ENCODE results near the gene CABP2. TPM values are rescaled to one million over a fixed set of nuclear protein-coding genes. Genes with fewer than 3 reads are reported as not detected.
"Not testable (repeated sequence)": the region's sequence is repeated elsewhere in the genome, so short reads cannot be mapped to it uniquely, and the experiment has no call there.

Gene CABP2
- total RNA-seq, 1 donor from 2014 or later = not detected

DNA sequence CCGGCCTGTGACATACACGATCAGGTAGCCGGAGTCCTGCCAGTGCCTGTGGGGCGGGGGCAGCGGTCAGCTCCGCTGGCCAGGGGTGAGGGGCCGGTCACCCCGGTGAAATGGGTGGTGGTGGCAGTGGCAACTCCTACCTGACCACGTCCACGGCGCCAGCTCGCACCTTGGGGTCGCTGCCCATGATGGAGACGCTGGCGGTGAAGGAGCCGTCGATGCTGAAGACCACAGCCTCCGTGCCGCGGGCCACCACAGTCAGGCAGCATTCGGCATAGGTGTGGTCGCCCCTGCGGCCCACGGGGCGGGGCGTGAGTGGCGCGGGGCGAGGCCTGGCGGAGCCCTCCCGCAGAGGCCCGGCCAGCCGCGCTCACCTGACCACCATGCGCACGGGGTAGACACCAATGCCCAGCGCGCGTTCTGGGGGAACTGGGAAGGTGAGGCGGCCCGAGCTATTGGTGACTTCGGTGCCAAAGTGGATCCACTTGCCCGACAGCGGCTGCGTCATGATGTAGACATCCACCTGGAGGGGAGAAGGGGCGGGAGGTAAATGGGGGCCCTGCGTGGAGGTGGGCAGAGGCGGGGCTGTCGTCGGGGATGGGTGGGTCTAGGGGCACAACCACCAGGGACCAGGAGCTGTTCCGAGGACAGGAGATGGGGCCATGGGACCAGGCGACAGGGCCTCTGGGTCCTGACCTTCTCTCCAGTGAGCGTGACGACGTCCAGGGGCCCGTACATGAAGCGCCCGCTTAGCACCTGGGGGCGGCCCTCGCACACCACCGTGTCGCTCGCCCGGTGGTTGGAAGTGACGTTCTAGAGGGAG lies 29.5 kb downstream of the CABP2 start:
- H3K36me3 Mint-ChIP-seq (ENCODE audit: low read depth) = peaks cover 29% of the 10 kb centered on the region
- DNase-seq (ENCODE audit: low spot score) = no peak
- no peak overlapping the region for H3K27ac Mint-ChIP-seq
- peaks cover 8% of the 10 kb centered on the region for H3K4me1 Mint-ChIP-seq (ENCODE audit: low read depth)
- intact Hi-C loops (cut with micrococcal nuclease) = no loop called here
- no peaks in the 10 kb centered on the region for H3K9me3 Mint-ChIP-seq
- no peaks in the 10 kb centered on the region for H3K27me3 Mint-ChIP-seq (ENCODE audit: insufficient read depth)
- no peak overlapping the region for H3K4me3 Mint-ChIP-seq

DNA sequence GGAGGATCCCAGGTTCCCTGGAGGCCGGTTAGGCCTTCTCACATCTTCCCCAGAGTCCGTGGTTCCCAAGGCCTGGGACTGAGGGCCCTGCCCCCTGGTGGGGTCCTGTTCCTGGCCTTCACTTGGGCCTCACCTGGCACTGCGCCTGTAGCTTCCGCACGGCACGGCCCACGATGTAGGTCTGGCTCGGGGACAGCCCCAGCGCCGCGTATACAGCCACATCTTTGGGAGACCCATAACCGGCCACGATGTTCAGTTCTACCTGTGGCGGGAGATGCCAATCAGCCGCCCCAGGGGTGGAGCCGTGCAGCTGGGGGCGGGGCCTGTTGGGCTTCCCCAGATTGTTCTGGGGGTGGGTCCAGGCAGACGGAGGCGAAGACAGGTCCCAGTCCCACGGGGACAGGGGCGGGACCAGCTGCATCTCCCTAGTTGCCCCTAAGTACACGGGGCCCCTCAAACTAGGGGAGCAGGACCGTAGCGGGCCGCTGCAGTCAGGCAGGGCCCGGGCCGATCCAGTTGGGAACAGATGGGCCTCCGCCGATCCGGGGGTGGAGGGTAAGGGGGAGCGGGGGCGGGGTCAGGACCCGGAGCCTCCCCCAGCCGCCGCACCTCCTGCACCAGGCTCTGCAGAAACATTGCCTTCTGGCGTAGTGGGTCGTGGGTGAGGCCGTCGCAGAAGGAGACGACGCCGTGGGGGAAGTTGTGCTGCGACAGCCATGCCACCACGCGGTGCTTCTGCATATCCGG lies 30.3 kb downstream of the CABP2 start:
- no peaks in the 10 kb centered on the region for H3K27me3 Mint-ChIP-seq (ENCODE audit: insufficient read depth)
- no peak overlapping the region for H3K27ac Mint-ChIP-seq
- H3K9me3 Mint-ChIP-seq = no peaks in the 10 kb centered on the region
- H3K4me1 Mint-ChIP-seq (ENCODE audit: low read depth) = peaks cover 16% of the 10 kb centered on the region
- H3K36me3 Mint-ChIP-seq (ENCODE audit: low read depth) = peaks cover 32% of the 10 kb centered on the region
- no peak for DNase-seq (ENCODE audit: low spot score)
- intact Hi-C loops (cut with micrococcal nuclease) = no loop called here
- no peak overlapping the region for H3K4me3 Mint-ChIP-seq

GRCh38 chr11:67492069-67492727 lies 31.0 kb downstream of the CABP2 start:
- no peak overlapping the region for H3K27ac Mint-ChIP-seq
- intact Hi-C loops (cut with micrococcal nuclease) = no loop called here

GRCh38 chr11:67491276-67492068 lies 31.8 kb downstream of the CABP2 start:
- no peak for DNase-seq (ENCODE audit: low spot score)
- H3K27ac Mint-ChIP-seq = peak overlapping the region; percentile 72
- H3K27me3 Mint-ChIP-seq (ENCODE audit: insufficient read depth) = no peaks in the 10 kb centered on the region
- H3K9me3 Mint-ChIP-seq = no peaks in the 10 kb centered on the region
- peaks cover 40% of the 10 kb centered on the region for H3K36me3 Mint-ChIP-seq (ENCODE audit: low read depth)
- intact Hi-C loops (cut with micrococcal nuclease) = no loop called here
- H3K4me1 Mint-ChIP-seq (ENCODE audit: low read depth) = peaks cover 31% of the 10 kb centered on the region
- no peak overlapping the region for H3K4me3 Mint-ChIP-seq

More at GRCh38 chr11:67492069-67492727, 31.0 kb downstream of the CABP2 start:
- no peaks in the 10 kb centered on the region for H3K9me3 Mint-ChIP-seq
- H3K4me3 Mint-ChIP-seq = no peak overlapping the region
- H3K4me1 Mint-ChIP-seq (ENCODE audit: low read depth) = peaks cover 24% of the 10 kb centered on the region
- no peaks in the 10 kb centered on the region for H3K27me3 Mint-ChIP-seq (ENCODE audit: insufficient read depth)
- DNase-seq (ENCODE audit: low spot score) = no peak
- H3K36me3 Mint-ChIP-seq (ENCODE audit: low read depth) = peaks cover 38% of the 10 kb centered on the region

DNA sequence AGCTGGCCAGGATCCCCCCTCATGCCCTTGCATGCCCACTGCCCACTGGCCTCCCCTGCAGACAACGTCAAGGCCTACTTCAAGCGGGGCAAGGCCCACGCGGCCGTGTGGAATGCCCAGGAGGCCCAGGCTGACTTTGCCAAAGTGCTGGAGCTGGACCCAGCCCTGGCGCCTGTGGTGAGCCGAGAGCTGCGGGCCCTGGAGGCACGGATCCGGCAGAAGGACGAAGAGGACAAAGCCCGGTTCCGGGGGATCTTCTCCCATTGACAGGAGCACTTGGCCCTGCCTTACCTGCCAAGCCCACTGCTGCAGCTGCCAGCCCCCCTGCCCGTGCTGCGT lies 32.5 kb downstream of the CABP2 start:
- Mint-ChIP-seq H3K36me3 (ENCODE audit: low read depth) (peaks cover 41% of the 10 kb centered on the region), H3K4me3 (no peak overlapping the region), H3K9me3 (no peaks in the 10 kb centered on the region), H3K4me1 (ENCODE audit: low read depth) (peaks cover 38% of the 10 kb centered on the region), H3K27ac (peak overlapping the region; percentile 72), H3K27me3 (ENCODE audit: insufficient read depth) (no peaks in the 10 kb centered on the region)
- intact Hi-C loops (cut with micrococcal nuclease) = no loop called here
- DNase-seq (ENCODE audit: low spot score) = no peak

DNA sequence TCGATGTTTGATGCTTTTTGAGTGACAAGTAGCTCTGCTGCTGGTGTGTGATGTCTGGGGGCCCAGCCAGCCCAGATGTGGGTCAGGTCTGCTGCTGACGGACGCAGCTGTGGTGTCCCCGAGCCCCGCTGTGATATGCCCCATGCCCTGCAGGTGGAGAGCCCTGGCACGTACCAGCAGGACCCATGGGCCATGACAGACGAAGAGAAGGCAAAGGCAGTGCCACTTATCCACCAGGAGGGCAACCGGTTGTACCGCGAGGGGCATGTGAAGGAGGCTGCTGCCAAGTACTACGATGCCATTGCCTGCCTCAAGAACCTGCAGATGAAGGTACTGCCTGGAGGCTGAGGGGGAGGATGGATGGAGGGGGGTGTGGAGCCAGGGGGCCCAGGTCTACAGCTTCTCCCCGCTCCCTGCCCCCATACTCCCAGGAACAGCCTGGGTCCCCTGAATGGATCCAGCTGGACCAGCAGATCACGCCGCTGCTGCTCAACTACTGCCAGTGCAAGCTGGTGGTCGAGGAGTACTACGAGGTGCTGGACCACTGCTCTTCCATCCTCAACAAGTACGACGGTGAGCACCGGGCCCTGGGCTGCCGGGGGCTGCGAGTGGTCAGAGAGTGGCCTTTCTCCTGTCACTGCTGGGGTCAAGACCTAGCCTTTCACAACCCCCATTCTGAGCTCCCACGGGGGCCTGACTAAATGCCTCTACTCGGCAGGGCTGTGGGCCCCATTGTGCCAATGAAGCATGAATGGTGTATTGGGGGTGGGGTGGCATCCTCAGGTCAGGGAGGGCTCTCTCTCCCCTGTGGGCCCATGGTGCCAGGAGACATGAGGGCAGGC lies 33.1 kb downstream of the CABP2 start:
- H3K36me3 Mint-ChIP-seq (ENCODE audit: low read depth) = peaks cover 39% of the 10 kb centered on the region
- H3K4me1 Mint-ChIP-seq (ENCODE audit: low read depth) = peaks cover 40% of the 10 kb centered on the region
- intact Hi-C loops (cut with micrococcal nuclease) = no loop called here
- H3K27ac Mint-ChIP-seq = peak overlapping the region; percentile 84
- DNase-seq (ENCODE audit: low spot score) = no peak
- H3K27me3 Mint-ChIP-seq (ENCODE audit: insufficient read depth) = no peaks in the 10 kb centered on the region
- peak overlapping the region; percentile 37 for H3K4me3 Mint-ChIP-seq
- no peaks in the 10 kb centered on the region for H3K9me3 Mint-ChIP-seq

DNA sequence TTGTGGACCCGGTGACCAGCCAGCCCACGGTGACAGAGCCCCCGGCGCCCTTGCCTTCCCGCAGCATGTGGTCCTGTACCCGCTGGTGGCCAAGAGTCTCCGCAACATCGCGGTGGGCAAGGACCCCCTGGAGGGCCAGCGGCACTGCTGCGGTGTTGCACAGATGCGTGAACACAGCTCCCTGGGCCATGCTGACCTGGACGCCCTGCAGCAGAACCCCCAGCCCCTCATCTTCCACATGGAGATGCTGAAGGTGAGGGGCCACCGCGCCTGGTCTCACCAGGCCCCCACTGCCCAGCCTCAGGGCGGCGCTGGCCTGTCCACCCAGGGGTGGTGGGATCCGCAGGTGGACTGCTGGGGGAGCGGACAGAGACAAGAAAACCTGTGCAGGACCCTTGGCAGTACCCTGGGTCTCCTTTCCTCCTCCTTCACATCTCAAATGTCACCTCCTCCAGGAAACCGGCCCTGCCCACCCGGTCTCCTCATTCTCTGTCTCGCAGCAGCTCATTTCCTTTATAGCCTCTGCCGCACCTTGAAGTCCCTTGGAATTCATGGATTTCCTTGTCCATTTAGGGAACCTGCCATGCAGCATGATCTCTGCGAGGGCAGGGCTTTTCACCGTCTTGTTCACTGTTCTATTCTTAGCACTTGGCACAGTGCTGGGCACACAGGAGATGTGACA lies 33.9 kb downstream of the CABP2 start:
- no peak for DNase-seq (ENCODE audit: low spot score)
- Mint-ChIP-seq H3K9me3 (no peaks in the 10 kb centered on the region), H3K4me1 (ENCODE audit: low read depth) (peaks cover 48% of the 10 kb centered on the region), H3K36me3 (ENCODE audit: low read depth) (peaks cover 44% of the 10 kb centered on the region), H3K27me3 (ENCODE audit: insufficient read depth) (no peaks in the 10 kb centered on the region), H3K27ac (peak overlapping the region; percentile 100), H3K4me3 (peak overlapping the region; percentile 37)
- intact Hi-C loops (cut with micrococcal nuclease) = no loop called here

DNA sequence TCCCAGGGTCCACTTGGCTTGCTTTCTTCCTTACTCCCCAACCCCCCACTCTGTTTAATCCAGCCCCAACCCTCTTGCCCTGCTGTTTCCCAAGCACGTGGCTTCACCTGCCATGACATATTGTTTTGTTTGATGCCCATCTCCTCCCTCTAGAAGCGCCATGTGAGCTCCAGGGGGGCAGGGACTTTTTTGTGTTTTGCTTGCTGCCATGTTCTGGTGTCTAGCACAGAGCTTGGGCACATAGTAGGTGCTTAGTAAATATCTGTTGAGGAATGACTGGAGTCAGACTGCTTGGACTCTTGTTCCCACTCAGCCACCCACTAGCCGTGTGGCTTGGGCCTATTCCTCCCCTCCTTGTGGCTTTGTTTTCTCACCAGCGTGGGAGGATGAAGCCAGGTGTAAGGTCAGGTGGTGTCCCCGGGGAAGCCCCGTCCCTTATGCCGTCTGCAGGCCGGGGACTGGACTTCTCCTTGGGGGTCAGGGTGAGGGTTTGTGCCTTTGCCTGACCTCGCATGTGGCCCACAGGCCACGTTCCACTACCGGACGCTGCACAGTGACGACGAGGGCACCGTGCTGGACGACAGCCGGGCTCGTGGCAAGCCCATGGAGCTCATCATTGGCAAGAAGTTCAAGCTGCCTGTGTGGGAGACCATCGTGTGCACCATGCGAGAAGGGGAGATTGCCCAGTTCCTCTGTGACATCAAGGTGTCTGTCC lies 36.6 kb downstream of the CABP2 start:
- Mint-ChIP-seq H3K36me3 (ENCODE audit: low read depth) (peaks cover 44% of the 10 kb centered on the region), H3K27ac (peak overlapping the region; percentile 100), H3K27me3 (ENCODE audit: insufficient read depth) (no peaks in the 10 kb centered on the region), H3K9me3 (no peaks in the 10 kb centered on the region), H3K4me3 (peak overlapping the region; percentile 82), H3K4me1 (ENCODE audit: low read depth) (peaks cover 70% of the 10 kb centered on the region)
- DNase-seq (ENCODE audit: low spot score) = peak; percentile 44
- intact Hi-C loops (cut with micrococcal nuclease) = loop anchor here (1.0 to 2.0 kb wide), 4 partner anchors 20 to 198 kb away; partner anchors contain the start of genes ANKRD13D and PTPRCAP

DNA sequence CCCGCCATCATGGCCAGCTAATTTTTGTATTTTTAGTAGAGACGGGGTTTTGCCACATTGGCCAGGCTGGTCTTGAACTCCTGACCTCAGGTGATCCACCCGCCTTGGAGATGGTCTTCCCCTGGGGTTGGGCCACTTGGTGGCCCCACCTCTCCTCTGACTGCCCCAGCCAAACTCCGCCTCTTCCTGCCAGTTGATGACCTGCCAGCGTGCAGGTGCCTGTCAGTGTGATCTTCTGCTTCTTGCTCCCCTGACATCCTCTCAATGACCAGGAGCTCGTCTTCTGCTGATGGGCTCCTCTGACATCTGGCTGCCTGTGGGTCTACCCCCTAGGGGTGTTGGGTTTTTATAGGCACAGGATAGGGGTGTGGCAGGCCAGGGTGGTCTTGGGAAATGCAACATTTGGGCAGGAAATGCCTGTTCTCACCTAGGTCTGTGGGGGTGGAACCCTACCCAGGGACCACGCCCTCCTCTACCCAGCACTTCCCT lies 37.3 kb downstream of the CABP2 start:
- peak overlapping the region; percentile 82 for H3K4me3 Mint-ChIP-seq
- intact Hi-C loops (cut with micrococcal nuclease) = loop anchor here (1.0 to 2.0 kb wide), 3 partner anchors 49 to 216 kb away; partner anchors contain the start of genes ANKRD13D and PTPRCAP
- DNase-seq (ENCODE audit: low spot score) = peak; percentile 48
- not testable (repeated sequence) for H3K9me3 Mint-ChIP-seq; H3K27me3 Mint-ChIP-seq (ENCODE audit: insufficient read depth)
- H3K27ac Mint-ChIP-seq = peak overlapping the region; percentile 100
- peaks cover 42% of the 10 kb centered on the region for H3K36me3 Mint-ChIP-seq (ENCODE audit: low read depth)
- H3K4me1 Mint-ChIP-seq (ENCODE audit: low read depth) = peaks cover 70% of the 10 kb centered on the region

DNA sequence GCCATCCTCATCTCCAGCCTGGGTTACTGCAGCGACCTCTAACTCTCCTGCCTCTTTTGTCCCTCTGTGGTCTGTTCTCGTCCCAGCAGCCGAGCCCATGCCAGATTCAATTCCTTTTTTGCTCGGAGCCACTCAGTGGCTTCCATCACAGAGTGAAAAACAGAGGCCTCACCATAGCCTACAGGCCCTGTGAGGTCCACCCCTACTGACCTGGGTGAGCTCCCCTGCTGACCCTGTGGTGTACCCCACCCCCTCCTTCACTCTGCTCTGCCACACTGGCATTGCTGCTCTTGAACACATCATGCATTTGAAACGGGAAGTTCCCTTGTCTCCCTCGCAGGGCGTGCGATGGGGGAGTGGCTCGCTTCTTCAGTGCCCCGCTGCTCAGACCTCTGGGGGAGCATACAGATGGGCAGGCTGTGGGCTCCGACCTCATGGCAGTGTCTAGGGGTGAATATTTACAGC lies 38.4 kb downstream of the CABP2 start:
- H3K36me3 Mint-ChIP-seq (ENCODE audit: low read depth) = peaks cover 39% of the 10 kb centered on the region
- peaks cover 1% of the 10 kb centered on the region for H3K27me3 Mint-ChIP-seq (ENCODE audit: insufficient read depth)
- H3K27ac Mint-ChIP-seq = peak overlapping the region; percentile 100
- H3K4me3 Mint-ChIP-seq = peak overlapping the region; percentile 94
- DNase-seq (ENCODE audit: low spot score) = peak; percentile 66
- peaks cover 69% of the 10 kb centered on the region for H3K4me1 Mint-ChIP-seq (ENCODE audit: low read depth)
- intact Hi-C loops (cut with micrococcal nuclease) = loop anchor here (1.0 to 5.0 kb wide), 4 partner anchors 21 to 528 kb away; partner anchors contain the start of gene PC
- H3K9me3 Mint-ChIP-seq = no peaks in the 10 kb centered on the region
